H9 (cell line): Measurements from ENCODE around the gene ATRN. TPM values are rescaled to one million over a fixed set of nuclear protein-coding genes. Genes with fewer than 3 reads are reported as not detected.

Experiments
- DNase-seq: peaks from one replicate; pipeline ENCODE4 v3.0.0-alpha.2; 2017
- H2AFZ ChIP-seq: one replicate; pipeline ENCODE4 v1.6.1; 2013; ENCODE audit warnings: mild to moderate bottlenecking, low read length, control low read depth, moderate library complexity
- H2AK5ac ChIP-seq: 2 replicates; pipeline ENCODE4 v1.6.1; 2013; ENCODE audit warnings: low read length, control low read depth, mixed read lengths; ENCODE audit not compliant: insufficient read length
- H2BK120ac ChIP-seq: one replicate; pipeline ENCODE4 v1.6.1; 2013; ENCODE audit warnings: low read depth, mild to moderate bottlenecking, low read length, control low read depth, inconsistent platforms; ENCODE audit not compliant: poor library complexity, severe bottlenecking
- H2BK12ac ChIP-seq: 2 replicates; pipeline ENCODE4 v1.6.1; 2013; ENCODE audit warnings: low read length, control low read depth, mixed read lengths, low read depth; ENCODE audit not compliant: insufficient read length
- H2BK15ac ChIP-seq: 2 replicates; pipeline ENCODE4 v1.6.1; 2013; ENCODE audit warnings: low read depth, low read length, control low read depth
- H2BK20ac ChIP-seq: one replicate; pipeline ENCODE4 v1.6.1; 2013; ENCODE audit warnings: low read depth, mild to moderate bottlenecking, low read length, control low read depth, inconsistent platforms; ENCODE audit not compliant: poor library complexity, severe bottlenecking
- H2BK5ac ChIP-seq: 2 replicates; pipeline ENCODE4 v1.6.1; 2013; ENCODE audit warnings: low read length, control low read depth, mixed read lengths; ENCODE audit not compliant: insufficient read length
- H3K14ac ChIP-seq: 2 replicates; pipeline ENCODE4 v1.6.1; 2013; ENCODE audit warnings: low read length, control low read depth; ENCODE audit not compliant: insufficient read depth
- H3K18ac ChIP-seq: 2 replicates; pipeline ENCODE4 v1.6.1; 2013; ENCODE audit warnings: low read depth, mild to moderate bottlenecking, mixed read lengths, low read length, control low read depth; ENCODE audit not compliant: insufficient read length
- H3K23ac ChIP-seq: 2 replicates; pipeline ENCODE4 v1.6.1; 2013; ENCODE audit warnings: low read length, control low read depth, mixed read lengths, low read depth; ENCODE audit not compliant: insufficient read length
- H3K23me2 ChIP-seq: 2 replicates; pipeline ENCODE4 v1.6.1; 2013; ENCODE audit warnings: low read depth, mild to moderate bottlenecking, mixed read lengths, low read length, control low read depth; ENCODE audit not compliant: insufficient read length, poor library complexity, severe bottlenecking
- H3K27ac ChIP-seq: 2 replicates; pipeline ENCODE4 v1.5.1; 2013; ENCODE audit warnings: low read length, control low read depth, mixed read lengths, low read depth; ENCODE audit not compliant: insufficient read length
- H3K27me3 ChIP-seq: 2 replicates; pipeline ENCODE4 v1.6.1; 2013; ENCODE audit warnings: low read length, control low read depth, inconsistent platforms; ENCODE audit not compliant: insufficient read depth
- H3K4ac ChIP-seq: 2 replicates; pipeline ENCODE4 v1.6.1; 2013; ENCODE audit warnings: low read depth, mild to moderate bottlenecking, control low read depth, inconsistent platforms, low read length, moderate library complexity
- H3K4me1 ChIP-seq: 2 replicates; pipeline ENCODE4 v1.6.1; 2013; ENCODE audit warnings: low read length, control low read depth, inconsistent platforms; ENCODE audit not compliant: insufficient read depth
- H3K4me2 ChIP-seq: 2 replicates; pipeline ENCODE4 v1.6.1; 2013; ENCODE audit warnings: low read length, control low read depth, mixed read lengths; ENCODE audit not compliant: insufficient read length, insufficient read depth
- H3K56ac ChIP-seq: 2 replicates; pipeline ENCODE4 v1.6.1; 2013; ENCODE audit warnings: low read depth, mild to moderate bottlenecking, mixed read lengths, low read length, control low read depth; ENCODE audit not compliant: insufficient read length
- H3K79me1 ChIP-seq: 2 replicates; pipeline ENCODE4 v1.6.1; 2013; ENCODE audit warnings: low read depth, mild to moderate bottlenecking, moderate library complexity, low read length, control low read depth, inconsistent platforms; ENCODE audit not compliant: insufficient read depth, poor library complexity, severe bottlenecking
- H3K79me2 ChIP-seq: 2 replicates; pipeline ENCODE4 v1.6.1; 2013; ENCODE audit warnings: low read length, control low read depth, inconsistent platforms; ENCODE audit not compliant: insufficient read depth
- H3K9ac ChIP-seq: 2 replicates; pipeline ENCODE4 v1.6.1; 2013; ENCODE audit warnings: low read length, control low read depth, mixed read lengths; ENCODE audit not compliant: insufficient read length; ENCODE audit errors: extremely low read depth
- H3K9me3 ChIP-seq: one replicate; pipeline ENCODE4 v1.6.1; 2013; ENCODE audit warnings: low read depth, low read length, inconsistent platforms; ENCODE audit not compliant: control insufficient read depth
- H3T11ph ChIP-seq: one replicate; pipeline ENCODE4 v1.6.1; 2013; ENCODE audit warnings: mild to moderate bottlenecking, low read length, control low read depth, inconsistent platforms
- H4K20me1 ChIP-seq: one replicate; pipeline ENCODE4 v1.6.1; 2013; ENCODE audit not compliant: control insufficient read depth, insufficient read length, insufficient read depth
- H4K5ac ChIP-seq: 2 replicates; pipeline ENCODE4 v1.6.1; 2013; ENCODE audit warnings: low read depth, mild to moderate bottlenecking, mixed read lengths, low read length, control low read depth; ENCODE audit not compliant: insufficient read length
- H4K8ac ChIP-seq: replicated peaks from 2 replicates; pipeline ENCODE4 v1.6.1; 2013; ENCODE audit warnings: low read length, control low read depth, mixed read lengths, low read depth; ENCODE audit not compliant: insufficient read length
- H4K91ac ChIP-seq: 2 replicates; pipeline ENCODE4 v1.6.1; 2013; ENCODE audit warnings: low read depth, mild to moderate bottlenecking, moderate library complexity, mixed read lengths, low read length, control low read depth; ENCODE audit not compliant: insufficient read length
- H3K27ac Mint-ChIP-seq, 3 experiments: 2 replicates in 2 of 3; 3 replicates in 1 of 3; pipeline ENCODE4 v1.8.0; 2020 to 2021; ENCODE audit warnings: mixed read lengths in 3 of 3, mild to moderate bottlenecking in 1 of 3, moderate library complexity in 1 of 3
- H3K27me3 Mint-ChIP-seq: 2 replicates; pipeline ENCODE4 v1.8.0; 2021; ENCODE audit warnings: low read depth, mild to moderate bottlenecking, moderate library complexity, mixed read lengths
- H3K36me3 Mint-ChIP-seq, 3 experiments: 2 replicates in 2 of 3; 3 replicates in 1 of 3; pipeline ENCODE4 v1.8.0; 2020 to 2021; ENCODE audit warnings: low read depth in 3 of 3, mixed read lengths in 3 of 3; ENCODE audit not compliant: insufficient read depth in 1 of 3
- H3K4me1 Mint-ChIP-seq, 2 experiments: 2 replicates each; pipeline ENCODE4 v1.8.0; 2020; ENCODE audit warnings: mixed read lengths in 2 of 2
- H3K4me3 Mint-ChIP-seq, 2 experiments: 2 replicates in 1 of 2; 3 replicates in 1 of 2; pipeline ENCODE4 v1.8.0; 2020 to 2021; ENCODE audit warnings: mild to moderate bottlenecking in 2 of 2, mixed read lengths in 2 of 2, moderate library complexity in 1 of 2
- H3K9me3 Mint-ChIP-seq, 2 experiments: 2 replicates in 1 of 2; 3 replicates in 1 of 2; pipeline ENCODE4 v1.8.0; 2020; ENCODE audit warnings: mild to moderate bottlenecking in 2 of 2, mixed read lengths in 2 of 2, moderate library complexity in 1 of 2
- WGBS: extraction: QIAGEN DNeasy Blood & Tissue Kit; methylation state at CpG from one replicate; pipeline ENCODE4 v1.1.7; 2013; ENCODE audit warnings: missing lambda C conversion rate, low lambda C conversion rate, mixed read lengths; ENCODE audit not compliant: insufficient read length; ENCODE audit errors: extremely low coverage; 5-methylcytosine and 5-hydroxymethylcytosine counted together
- total RNA-seq: library from RNA; stranded (reverse); gene quantifications from 2 replicates; pipeline ENCODE4 v1.2.1, GENCODE V29; 2021
- TF ChIP-seq, protein P1 (sequence below): fragments of 200-600 bp; sonication (generic); conservative IDR thresholded peaks from 3 replicates; pipeline ENCODE4 v1.8.0; 2021; ENCODE audit warnings: antibody characterized with exemption, mild to moderate bottlenecking

Gene ATRN
- total RNA-seq, 1 experiment from 2014 or later = 23.1 TPM

DNA sequence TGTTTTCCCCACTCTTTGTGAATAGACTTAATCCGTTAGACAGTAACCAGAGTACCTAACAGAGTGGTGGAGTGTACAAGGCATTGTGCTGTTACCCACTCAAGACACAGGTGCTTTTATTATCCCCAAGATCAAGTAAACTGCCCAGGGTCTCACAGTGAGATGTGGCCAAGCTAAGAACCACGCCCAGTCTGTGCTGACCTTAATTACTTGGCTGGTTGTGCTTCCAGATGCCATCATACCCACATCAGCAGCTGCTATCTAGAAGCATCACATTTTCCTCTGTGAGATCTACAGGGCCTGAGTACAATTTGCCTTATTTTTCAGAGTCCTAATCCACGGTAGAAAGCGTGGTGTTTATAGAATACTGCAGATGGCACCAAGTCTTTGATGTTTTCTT is 122.1 kb downstream of the ATRN start:
- no peak overlapping the region for H3K4ac ChIP-seq
- no peaks in the 10 kb centered on the region for H3K9me3 ChIP-seq
- H2BK5ac ChIP-seq = no peak overlapping the region
- no peak overlapping the region for H2BK20ac ChIP-seq
- H3K14ac ChIP-seq = no peak overlapping the region
- H4K5ac ChIP-seq = no peak overlapping the region
- peaks cover 0 to 21% (median 20%) of the 10 kb centered on the region in 3 experiments; a peak in 6 of 7 replicates for H3K36me3 Mint-ChIP-seq
- no peaks in the 10 kb centered on the region for H3K4me1 Mint-ChIP-seq
- no peak overlapping the region for H4K8ac ChIP-seq
- no peak overlapping the region for H3K4me2 ChIP-seq
- DNase-seq = no peak
- H3K27me3 Mint-ChIP-seq = no peaks in the 10 kb centered on the region
- H3K27me3 ChIP-seq = no peaks in the 10 kb centered on the region
- no peaks in the 10 kb centered on the region for H3K4me1 ChIP-seq
- no peak overlapping the region for H4K91ac ChIP-seq
- no peak overlapping the region for H3K9ac ChIP-seq
- H3K79me1 ChIP-seq = no peaks in the 10 kb centered on the region
- H2BK120ac ChIP-seq = no peak overlapping the region
- H2BK15ac ChIP-seq = no peak overlapping the region
- no peaks in the 10 kb centered on the region for H3K79me2 ChIP-seq
- H2AFZ ChIP-seq = no peak overlapping the region
- H3K23me2 ChIP-seq = no peaks in the 10 kb centered on the region
- no peak overlapping the region for H3K18ac ChIP-seq
- no CpG with 5 or more reads among the region's 4 CpGs for whole genome bisulfite sequencing
- H4K20me1 ChIP-seq = no peaks in the 10 kb centered on the region
- peaks cover 0 to 5% of the 10 kb centered on the region in 2 experiments; a peak in 2 of 5 replicates for H3K9me3 Mint-ChIP-seq
- no peak overlapping the region for H2AK5ac ChIP-seq
- no peak overlapping the region for H3K23ac ChIP-seq
- no peak overlapping the region for H3K27ac Mint-ChIP-seq
- no peak overlapping the region for H3K27ac ChIP-seq
- no peak overlapping the region for H3T11ph ChIP-seq
- TF ChIP-seq, protein P1, sequence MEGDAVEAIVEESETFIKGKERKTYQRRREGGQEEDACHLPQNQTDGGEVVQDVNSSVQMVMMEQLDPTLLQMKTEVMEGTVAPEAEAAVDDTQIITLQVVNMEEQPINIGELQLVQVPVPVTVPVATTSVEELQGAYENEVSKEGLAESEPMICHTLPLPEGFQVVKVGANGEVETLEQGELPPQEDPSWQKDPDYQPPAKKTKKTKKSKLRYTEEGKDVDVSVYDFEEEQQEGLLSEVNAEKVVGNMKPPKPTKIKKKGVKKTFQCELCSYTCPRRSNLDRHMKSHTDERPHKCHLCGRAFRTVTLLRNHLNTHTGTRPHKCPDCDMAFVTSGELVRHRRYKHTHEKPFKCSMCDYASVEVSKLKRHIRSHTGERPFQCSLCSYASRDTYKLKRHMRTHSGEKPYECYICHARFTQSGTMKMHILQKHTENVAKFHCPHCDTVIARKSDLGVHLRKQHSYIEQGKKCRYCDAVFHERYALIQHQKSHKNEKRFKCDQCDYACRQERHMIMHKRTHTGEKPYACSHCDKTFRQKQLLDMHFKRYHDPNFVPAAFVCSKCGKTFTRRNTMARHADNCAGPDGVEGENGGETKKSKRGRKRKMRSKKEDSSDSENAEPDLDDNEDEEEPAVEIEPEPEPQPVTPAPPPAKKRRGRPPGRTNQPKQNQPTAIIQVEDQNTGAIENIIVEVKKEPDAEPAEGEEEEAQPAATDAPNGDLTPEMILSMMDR = no peak
- H3K4me3 Mint-ChIP-seq = no peak overlapping the region
- H3K56ac ChIP-seq = no peak overlapping the region
- no peak overlapping the region for H2BK12ac ChIP-seq
